ENCODE results near the gene VSTM4. TPM values are rescaled to one million over a fixed set of nuclear protein-coding genes. Genes with fewer than 3 reads are reported as not detected.

The VSTM4 gene
- total and polyA plus RNA-seq, 9 of the 15 experiments (the other 6 are each of a cell fraction or from before 2014, with no cell fraction given), result 1.0 to 7.9 (median 3.0) TPM

DNA sequence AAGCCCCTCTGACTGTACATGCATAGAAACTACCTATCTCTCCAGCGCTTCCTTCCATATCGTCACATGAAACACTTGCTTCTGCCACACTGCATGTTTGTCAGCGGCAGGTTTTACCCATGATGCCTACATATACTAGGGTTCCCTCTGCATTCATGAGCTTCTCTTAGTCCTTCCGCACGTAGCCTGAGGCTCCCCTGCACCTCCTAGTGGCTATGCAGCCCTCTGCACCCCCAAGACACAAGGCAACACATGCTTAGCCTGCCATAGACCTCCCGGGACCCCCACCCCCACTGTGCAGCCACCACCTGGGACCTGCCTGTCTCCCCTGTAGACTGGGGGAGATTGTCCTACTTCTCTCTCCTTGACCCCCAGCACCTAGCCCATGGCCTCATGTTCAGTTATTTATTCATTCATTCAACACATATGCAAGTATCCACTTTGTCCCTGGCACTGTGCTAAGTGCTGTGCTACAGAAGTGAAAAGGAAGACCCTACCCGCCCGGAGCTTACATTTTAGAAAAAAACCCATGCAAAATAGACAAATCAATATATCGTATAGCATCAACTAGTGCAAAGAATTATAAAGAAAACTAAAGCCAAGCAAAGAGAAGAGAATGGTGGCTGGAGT, 49.4 kb upstream of the VSTM4 start (continued):
- TF ChIP-seq DMBX1 (CRISPR knock-in tag; IDR thresholded peaks at IDR 0.05; ENCODE audit: borderline replicate concordance) (0 out of 2 replicates have a peak, but pooled peaks have one; percentile 59), RBBP5 (IDR thresholded peaks at IDR 0.05; ENCODE audit: borderline replicate concordance, insufficient read depth, low read length, poor library complexity, severe bottlenecking) (no peak)

DNA sequence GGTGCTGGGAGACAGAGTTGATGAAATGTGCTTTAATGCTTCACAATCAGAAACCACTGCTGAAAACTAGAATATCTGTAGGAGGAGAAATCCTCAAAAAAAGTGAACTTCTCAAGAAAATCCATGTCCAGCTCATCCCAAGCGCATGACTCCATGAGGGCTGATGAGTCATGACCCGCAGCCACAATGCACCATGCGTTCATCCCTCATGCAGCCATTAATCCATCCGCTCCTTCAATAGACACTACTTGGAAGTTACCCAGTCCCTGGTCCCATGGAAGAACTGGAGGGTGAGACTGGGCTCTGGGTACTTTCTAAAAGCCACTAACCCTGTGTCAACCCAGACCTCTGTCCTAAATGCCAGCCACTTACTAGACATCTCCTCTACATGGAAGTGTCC, 48.4 kb upstream of the VSTM4 start:
- no peak for ATAC-seq
- intact Hi-C loops (cut with micrococcal nuclease), result loop anchor here (2.0 to 5.0 kb wide), 4 partner anchors 53 to 349 kb away; no protein-coding TSS in a partner anchor
- Histone ChIP-seq H3K9ac (ENCODE audit: insufficient read depth in 1 of 2, low read depth in 2 of 2, low read length in 2 of 2) (no peak overlapping the region), H3K4me2 (ENCODE audit: insufficient read depth, low read length) (no peak overlapping the region), H3K9me1 (ENCODE audit: control insufficient read depth, insufficient read depth, low read length) (peaks cover 5% of the 10 kb centered on the region), H3K27ac (ENCODE audit: extremely low read depth, low read depth, low read length) (no peak overlapping the region; the same call in 2 of the 3 replicates), H4K20me1 (replicated peaks; ENCODE audit: control insufficient read depth, insufficient read depth, low read length) (no peaks in the 10 kb centered on the region), H3K79me2 (ENCODE audit: control insufficient read depth, insufficient read depth, low read length) (peaks cover 20% of the 10 kb centered on the region; the same call in 1 of the 3 replicates), H2AFZ (ENCODE audit: low read depth, low read length) (peak overlapping the region; percentile 58; the same call in 1 of the 2 replicates), H3K27me3 (ENCODE audit: control insufficient read depth in 2 of 2, insufficient read depth in 2 of 2, low read length in 2 of 2) (no peaks in the 10 kb centered on the region), H3K4me3 (no peak overlapping the region), H3K9me3 (replicated peaks; ENCODE audit: control insufficient read depth, insufficient read depth, low read depth, low read length) (no peaks in the 10 kb centered on the region), H3K36me3 (ENCODE audit: control insufficient read depth, insufficient read depth, low read length) (peaks cover 85% of the 10 kb centered on the region), H3K4me1 (replicated peaks in 1 of 2; ENCODE audit: control insufficient read depth in 2 of 2, insufficient read depth in 2 of 2, low read length in 2 of 2) (peaks cover 65 to 84% of the 10 kb centered on the region in 2 experiments)
- in situ Hi-C loops (cut with MboI), result no loop called here
- 79% methylated on average over 4 of the region's 4 CpGs for WGBS (ENCODE audit: insufficient coverage, low coverage, missing lambda C conversion rate)
- DNase-seq (ENCODE audit: extremely low read depth in 1 of 4, low spot score in 3 of 4), result no peak
- ChIA-PET POLR2A (interaction anchor here (1.5 kb wide), 2 partner anchors 11 to 17 kb away, joined by 3 read pairs; no protein-coding TSS in a partner anchor), CTCF (ENCODE audit: low intra/inter-chr PET ratio) (no interaction called here)
- FAIRE-seq, result no peak
- no TSS peak for BruUV-seq (replicated peaks)
- no peak for TF ChIP-seq SIRT6 (IDR thresholded peaks at IDR 0.05; ENCODE audit: low read depth, low read length)
- TF ChIP-seq SAP30 (IDR thresholded peaks at IDR 0.05; ENCODE audit: borderline replicate concordance, insufficient read depth, low read depth, low read length, poor library complexity, severe bottlenecking), result no peak
- TF ChIP-seq, protein P1, sequence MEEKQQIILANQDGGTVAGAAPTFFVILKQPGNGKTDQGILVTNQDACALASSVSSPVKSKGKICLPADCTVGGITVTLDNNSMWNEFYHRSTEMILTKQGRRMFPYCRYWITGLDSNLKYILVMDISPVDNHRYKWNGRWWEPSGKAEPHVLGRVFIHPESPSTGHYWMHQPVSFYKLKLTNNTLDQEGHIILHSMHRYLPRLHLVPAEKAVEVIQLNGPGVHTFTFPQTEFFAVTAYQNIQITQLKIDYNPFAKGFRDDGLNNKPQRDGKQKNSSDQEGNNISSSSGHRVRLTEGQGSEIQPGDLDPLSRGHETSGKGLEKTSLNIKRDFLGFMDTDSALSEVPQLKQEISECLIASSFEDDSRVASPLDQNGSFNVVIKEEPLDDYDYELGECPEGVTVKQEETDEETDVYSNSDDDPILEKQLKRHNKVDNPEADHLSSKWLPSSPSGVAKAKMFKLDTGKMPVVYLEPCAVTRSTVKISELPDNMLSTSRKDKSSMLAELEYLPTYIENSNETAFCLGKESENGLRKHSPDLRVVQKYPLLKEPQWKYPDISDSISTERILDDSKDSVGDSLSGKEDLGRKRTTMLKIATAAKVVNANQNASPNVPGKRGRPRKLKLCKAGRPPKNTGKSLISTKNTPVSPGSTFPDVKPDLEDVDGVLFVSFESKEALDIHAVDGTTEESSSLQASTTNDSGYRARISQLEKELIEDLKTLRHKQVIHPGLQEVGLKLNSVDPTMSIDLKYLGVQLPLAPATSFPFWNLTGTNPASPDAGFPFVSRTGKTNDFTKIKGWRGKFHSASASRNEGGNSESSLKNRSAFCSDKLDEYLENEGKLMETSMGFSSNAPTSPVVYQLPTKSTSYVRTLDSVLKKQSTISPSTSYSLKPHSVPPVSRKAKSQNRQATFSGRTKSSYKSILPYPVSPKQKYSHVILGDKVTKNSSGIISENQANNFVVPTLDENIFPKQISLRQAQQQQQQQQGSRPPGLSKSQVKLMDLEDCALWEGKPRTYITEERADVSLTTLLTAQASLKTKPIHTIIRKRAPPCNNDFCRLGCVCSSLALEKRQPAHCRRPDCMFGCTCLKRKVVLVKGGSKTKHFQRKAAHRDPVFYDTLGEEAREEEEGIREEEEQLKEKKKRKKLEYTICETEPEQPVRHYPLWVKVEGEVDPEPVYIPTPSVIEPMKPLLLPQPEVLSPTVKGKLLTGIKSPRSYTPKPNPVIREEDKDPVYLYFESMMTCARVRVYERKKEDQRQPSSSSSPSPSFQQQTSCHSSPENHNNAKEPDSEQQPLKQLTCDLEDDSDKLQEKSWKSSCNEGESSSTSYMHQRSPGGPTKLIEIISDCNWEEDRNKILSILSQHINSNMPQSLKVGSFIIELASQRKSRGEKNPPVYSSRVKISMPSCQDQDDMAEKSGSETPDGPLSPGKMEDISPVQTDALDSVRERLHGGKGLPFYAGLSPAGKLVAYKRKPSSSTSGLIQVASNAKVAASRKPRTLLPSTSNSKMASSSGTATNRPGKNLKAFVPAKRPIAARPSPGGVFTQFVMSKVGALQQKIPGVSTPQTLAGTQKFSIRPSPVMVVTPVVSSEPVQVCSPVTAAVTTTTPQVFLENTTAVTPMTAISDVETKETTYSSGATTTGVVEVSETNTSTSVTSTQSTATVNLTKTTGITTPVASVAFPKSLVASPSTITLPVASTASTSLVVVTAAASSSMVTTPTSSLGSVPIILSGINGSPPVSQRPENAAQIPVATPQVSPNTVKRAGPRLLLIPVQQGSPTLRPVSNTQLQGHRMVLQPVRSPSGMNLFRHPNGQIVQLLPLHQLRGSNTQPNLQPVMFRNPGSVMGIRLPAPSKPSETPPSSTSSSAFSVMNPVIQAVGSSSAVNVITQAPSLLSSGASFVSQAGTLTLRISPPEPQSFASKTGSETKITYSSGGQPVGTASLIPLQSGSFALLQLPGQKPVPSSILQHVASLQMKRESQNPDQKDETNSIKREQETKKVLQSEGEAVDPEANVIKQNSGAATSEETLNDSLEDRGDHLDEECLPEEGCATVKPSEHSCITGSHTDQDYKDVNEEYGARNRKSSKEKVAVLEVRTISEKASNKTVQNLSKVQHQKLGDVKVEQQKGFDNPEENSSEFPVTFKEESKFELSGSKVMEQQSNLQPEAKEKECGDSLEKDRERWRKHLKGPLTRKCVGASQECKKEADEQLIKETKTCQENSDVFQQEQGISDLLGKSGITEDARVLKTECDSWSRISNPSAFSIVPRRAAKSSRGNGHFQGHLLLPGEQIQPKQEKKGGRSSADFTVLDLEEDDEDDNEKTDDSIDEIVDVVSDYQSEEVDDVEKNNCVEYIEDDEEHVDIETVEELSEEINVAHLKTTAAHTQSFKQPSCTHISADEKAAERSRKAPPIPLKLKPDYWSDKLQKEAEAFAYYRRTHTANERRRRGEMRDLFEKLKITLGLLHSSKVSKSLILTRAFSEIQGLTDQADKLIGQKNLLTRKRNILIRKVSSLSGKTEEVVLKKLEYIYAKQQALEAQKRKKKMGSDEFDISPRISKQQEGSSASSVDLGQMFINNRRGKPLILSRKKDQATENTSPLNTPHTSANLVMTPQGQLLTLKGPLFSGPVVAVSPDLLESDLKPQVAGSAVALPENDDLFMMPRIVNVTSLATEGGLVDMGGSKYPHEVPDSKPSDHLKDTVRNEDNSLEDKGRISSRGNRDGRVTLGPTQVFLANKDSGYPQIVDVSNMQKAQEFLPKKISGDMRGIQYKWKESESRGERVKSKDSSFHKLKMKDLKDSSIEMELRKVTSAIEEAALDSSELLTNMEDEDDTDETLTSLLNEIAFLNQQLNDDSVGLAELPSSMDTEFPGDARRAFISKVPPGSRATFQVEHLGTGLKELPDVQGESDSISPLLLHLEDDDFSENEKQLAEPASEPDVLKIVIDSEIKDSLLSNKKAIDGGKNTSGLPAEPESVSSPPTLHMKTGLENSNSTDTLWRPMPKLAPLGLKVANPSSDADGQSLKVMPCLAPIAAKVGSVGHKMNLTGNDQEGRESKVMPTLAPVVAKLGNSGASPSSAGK (IDR thresholded peaks at IDR 0.05), result peak; percentile 79
